Measurements from ENCODE around the gene SGSH.

The SGSH gene

DNA sequence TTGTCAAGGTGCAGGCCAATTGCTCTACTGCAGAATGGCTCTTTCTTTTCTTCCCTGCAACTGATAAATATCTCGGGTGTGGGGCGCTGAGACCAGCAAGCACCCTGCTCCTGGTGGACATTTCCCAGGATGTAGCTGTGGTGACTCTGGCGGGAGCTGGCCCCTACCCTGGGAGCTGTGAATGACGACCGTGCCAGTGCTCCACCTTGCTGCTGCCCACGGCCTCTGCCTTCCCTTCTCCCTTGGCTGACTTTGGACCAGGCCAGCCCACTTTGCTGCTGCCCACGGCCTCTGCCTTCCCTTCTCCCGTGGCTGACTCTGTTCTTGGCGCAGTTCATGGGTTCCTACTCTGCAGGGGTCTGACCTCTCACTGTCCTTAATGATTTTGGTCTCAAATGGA lies 34.2 kb downstream of the SGSH start:
- no peak for DNase-seq (ENCODE audit: low read depth in 1 of 2, low spot score in 1 of 2)

- no peak for DNase-seq (ENCODE audit: low read depth in 1 of 2, low spot score in 1 of 2)
Measured at GRCh38 chr17:80184423-80184714, 35.8 kb downstream of the SGSH start.

DNA sequence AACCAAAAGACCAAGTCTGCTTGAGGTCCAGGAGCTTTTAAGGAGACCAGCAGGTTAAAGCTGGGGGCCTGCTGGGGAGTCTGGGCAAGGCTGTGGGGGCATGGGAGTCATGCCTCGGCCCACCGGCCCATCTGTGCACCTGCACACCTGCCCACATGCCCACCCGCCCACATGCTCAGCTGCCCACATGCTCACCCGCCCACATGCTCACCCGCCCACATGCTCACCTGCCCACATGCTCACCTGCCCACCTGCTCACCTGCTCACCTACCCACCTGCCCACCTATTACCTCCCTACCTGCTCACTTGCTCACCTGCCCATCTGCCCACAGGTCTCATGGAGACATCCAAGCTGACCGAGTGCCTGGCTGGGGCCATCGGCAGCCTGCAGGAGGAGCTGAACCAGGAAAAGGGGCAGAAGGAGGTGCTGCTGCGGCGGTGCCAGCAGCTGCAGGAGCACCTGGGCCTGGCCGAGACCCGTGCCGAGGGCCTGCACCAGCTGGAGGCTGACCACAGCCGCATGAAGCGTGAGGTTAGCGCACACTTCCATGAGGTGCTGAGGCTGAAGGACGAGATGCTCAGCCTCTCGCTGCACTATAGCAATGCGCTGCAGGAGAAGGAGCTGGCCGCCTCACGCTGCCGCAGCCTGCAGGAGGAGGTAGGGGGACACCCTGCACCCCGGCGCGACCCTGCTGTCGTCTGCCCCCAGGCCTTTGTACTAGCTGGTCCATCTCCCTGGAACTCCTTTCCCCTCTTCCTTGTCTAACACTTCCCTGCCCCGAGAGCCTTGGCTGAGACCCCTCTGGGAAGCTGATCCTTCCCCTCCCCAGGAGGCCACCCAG lies 36.3 kb downstream of the SGSH start:
- DNase-seq (ENCODE audit: low read depth in 1 of 2, low spot score in 1 of 2): no peak

- no peak for DNase-seq (ENCODE audit: low read depth in 1 of 2, low spot score in 1 of 2)
Measured at GRCh38 chr17:80182845-80183223, 37.3 kb downstream of the SGSH start.

- DNase-seq (ENCODE audit: low read depth in 1 of 2, low spot score in 1 of 2): no peak
Measured at GRCh38 chr17:80182118-80182844, 37.9 kb downstream of the SGSH start.

DNA sequence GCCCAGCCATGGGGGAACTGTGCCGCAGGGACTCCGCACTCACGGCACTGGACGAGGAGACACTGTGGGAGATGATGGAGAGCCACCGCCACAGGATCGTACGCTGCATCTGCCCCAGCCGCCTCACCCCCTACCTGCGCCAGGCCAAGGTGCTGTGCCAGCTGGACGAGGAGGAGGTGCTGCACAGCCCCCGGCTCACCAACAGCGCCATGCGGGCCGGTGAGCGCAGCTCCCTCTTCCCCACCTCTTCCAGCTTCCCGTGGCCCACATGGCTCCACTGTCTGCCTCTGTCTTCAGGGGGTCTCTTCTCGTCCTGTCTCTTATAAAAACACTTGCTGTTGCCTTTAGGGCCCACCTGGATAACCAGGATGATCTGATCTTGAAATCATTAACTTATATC lies 38.7 kb downstream of the SGSH start:
- DNase-seq (ENCODE audit: low read depth in 1 of 2, low spot score in 1 of 2): no peak

- DNase-seq (ENCODE audit: low read depth in 1 of 2, low spot score in 1 of 2): no peak
Measured at GRCh38 chr17:80180192-80180591, 39.9 kb downstream of the SGSH start.

GRCh38 chr17:80177986-80178595 lies 42.0 kb downstream of the SGSH start:
- DNase-seq (ENCODE audit: low read depth in 1 of 2, low spot score in 1 of 2): no peak

GRCh38 chr17:80176757-80177156 lies 43.4 kb downstream of the SGSH start:
- DNase-seq (ENCODE audit: low read depth in 1 of 2, low spot score in 1 of 2): no peak

GRCh38 chr17:80173916-80174315 lies 46.2 kb downstream of the SGSH start:
- no peak for DNase-seq (ENCODE audit: low read depth in 1 of 2, low spot score in 1 of 2)

GRCh38 chr17:80173126-80173525 lies 47.0 kb downstream of the SGSH start:
- DNase-seq (ENCODE audit: low read depth in 1 of 2, low spot score in 1 of 2): no peak

DNA sequence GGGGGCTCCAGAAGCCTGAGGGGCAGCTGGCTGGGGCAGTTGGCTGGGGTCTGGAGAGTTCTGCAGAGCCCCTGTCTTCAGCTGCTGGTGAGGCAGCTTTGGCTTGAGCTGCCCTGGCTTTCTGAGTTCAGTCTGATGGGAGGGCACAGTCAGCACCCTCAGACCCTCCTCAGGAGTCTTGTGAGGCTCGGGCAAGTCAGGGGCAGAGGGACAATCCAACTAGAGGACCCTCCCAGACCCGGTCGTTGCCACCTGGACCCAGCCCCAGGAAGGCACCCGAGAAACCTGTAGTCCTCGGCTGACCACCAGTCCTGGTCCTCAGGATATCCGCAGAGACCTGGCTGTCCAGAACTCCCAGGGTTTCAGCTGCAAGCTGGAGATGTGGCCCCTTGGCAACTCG lies 48.5 kb downstream of the SGSH start:
- DNase-seq (ENCODE audit: low read depth in 1 of 2, low spot score in 1 of 2): no peak

DNA sequence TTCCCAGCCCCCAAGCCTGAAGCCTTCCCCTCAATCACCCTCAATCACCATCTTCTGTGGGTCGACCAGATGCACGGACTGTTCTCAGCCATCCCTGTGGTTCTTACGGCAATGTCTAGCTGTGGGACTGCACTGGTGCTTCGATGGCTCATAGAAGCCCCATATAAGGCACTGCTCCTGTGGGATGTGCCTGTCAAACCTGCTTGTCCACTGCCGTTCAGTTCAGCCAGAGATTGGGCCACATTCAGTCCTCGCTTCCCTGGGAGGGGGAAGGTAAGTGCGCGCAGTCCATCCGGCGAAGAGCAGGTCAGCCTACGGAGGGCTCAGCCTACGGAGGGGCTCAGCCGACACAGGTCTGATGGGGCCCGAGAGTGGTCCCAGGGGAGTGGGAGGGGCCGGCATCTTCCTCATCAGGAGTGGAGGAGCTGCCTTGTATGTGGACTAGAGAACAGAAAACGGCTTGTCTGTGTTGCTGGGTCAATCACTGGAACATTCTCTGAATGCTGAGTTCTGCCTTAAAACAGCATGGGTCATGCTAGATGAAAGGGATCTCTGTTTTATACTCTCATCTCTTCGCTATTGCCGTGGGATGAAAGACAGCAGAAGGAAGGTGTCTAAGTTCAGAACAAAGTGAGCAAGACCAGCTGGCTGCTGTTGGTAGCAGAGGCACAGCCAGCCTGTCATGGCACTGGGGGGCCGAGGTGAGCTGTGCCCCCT lies 50.2 kb downstream of the SGSH start, which contains the start of gene CARD14:
Gene CARD14, plus strand, starts transcription at position 247 of the 717 bp plus-strand sequence. CDS start 11,409 bp downstream, outside the sequence.
- DNase-seq (ENCODE audit: low read depth in 1 of 2, low spot score in 1 of 2): no peak

GRCh38 chr17:80169107-80169506 lies 51.0 kb downstream of the SGSH start:
- DNase-seq (ENCODE audit: low read depth in 1 of 2, low spot score in 1 of 2): no peak

DNA sequence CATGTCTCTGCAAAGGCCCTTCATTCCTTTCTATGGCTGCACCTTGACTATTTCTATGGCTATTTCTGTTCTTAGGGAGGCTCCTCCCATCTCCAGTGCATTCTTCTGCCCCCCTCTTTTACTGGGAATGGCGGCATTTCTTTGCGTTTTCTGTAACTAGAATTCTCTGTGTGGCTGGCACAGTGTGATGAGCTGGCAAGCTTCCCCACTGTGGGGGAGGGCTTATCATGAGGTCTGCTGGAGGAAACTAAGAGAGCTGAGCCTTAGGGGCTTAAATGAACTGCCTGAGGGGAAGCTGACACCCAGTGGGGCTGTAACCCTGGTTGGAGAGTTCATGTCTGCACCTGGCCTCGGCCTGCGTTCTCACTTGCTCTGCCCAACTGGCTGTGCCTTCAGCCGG lies 51.8 kb downstream of the SGSH start:
- DNase-seq (ENCODE audit: low read depth in 1 of 2, low spot score in 1 of 2): no peak

- DNase-seq (ENCODE audit: low read depth in 1 of 2, low spot score in 1 of 2): no peak
Measured at GRCh38 chr17:80166446-80166845, 53.7 kb downstream of the SGSH start.

- no peak for DNase-seq (ENCODE audit: low read depth in 1 of 2, low spot score in 1 of 2)
Measured at GRCh38 chr17:80164185-80164584, 55.9 kb downstream of the SGSH start.

DNA sequence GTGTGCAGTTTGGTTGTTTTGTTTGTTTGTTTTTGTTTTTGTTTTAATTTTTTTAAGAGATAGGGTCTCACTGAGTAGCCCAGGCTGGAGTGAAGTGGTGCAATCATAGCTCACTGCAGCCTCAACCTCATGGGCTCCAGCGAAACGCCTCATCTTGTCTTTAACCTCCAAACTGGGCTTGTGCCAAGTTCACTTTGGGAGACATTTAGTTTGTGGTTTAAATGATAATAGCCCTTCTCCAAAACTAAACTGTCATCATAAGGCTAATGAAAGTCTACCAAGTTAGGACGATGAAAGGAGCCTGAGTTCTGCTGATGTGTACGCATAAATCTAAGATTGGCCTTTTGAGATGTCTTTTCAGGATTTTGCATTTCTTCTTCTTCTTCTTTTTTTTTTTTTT lies 56.8 kb downstream of the SGSH start:
- no peak for DNase-seq (ENCODE audit: low read depth in 1 of 2, low spot score in 1 of 2)

DNA sequence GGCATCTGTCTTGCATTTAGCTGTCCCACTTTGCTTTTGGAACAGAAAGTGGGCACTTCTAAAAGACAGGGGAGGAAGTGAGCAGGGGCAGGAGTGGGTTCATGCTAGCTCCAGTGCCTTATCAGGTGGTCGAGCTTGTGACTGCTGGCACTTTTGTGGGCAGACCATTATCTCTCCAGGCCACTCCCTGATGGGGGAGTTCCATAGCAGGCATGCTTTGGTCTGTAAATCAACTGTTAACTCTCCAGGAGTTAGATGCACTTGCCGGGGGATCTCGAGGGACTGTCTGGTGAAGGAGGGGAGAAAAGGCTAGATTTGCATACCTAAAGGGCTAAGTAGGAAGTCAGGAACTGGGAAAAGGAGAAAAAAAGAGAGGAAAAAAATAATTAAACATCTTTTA lies 59.6 kb downstream of the SGSH start:
- no peak for DNase-seq (ENCODE audit: low read depth in 1 of 2, low spot score in 1 of 2)
